SK-N-DZ (cell line): ENCODE results near the gene MEGF10.
A peak's percentile ranks its signal among the peaks of the same experiment; 100 is the strongest.

Source experiments
- DNase-seq: peaks from one replicate; pipeline ENCODE4 v3.0.0-alpha.2; 2015; ENCODE audit warnings: low spot score

Gene MEGF10

DNA sequence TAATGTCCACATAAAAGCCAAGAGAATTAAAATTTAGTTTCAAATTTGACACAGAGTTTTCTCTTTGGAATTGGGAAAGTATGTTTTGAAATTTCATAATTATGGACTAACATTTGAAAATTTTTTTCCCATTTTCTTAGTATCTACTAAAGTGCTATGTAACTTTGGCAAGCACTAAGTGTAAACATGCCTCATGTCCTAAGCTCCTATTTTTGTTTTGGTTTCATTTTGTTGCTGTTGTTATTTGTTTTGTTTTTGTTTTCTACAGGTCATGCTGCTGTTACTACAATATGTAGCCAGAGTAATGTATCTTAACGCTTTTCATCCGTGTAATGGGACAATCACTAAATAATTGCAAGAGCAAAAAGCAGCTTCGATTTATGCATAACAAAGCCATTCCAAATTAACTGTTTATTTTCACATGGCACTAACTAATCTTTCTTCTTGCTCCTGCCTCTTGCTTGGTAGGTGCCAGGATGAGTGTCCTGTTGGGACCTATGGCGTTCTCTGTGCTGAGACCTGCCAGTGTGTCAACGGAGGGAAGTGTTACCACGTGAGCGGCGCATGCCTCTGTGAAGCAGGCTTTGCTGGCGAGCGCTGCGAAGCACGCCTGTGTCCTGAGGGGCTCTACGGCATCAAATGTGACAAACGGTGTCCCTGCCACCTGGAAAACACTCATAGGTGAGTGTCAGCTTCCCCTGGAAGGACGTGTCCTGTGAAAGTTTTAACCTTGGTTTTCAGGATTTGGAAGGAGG lies 119.5 kb downstream of the MEGF10 start:
- DNase-seq, result no peak

DNA sequence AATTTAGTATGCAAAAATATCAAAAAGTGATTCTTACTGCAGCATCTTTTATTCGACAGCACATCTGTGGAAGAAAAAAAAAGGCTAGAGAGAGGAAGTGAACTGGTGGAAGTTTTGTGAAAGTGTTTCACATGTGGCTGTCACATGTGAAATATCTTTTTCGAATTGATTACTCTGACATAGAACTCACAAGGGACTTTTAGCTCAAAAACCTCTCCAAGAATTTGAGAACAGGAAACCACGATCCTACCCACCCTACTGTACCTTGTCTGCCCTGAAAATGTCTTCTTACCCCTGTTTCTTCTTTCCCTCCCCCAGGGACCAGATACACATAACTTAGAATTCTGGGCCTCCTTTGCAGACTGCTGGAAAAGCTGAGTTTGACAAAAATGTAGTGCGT lies 120.4 kb downstream of the MEGF10 start:
- DNase-seq, result no peak

DNA sequence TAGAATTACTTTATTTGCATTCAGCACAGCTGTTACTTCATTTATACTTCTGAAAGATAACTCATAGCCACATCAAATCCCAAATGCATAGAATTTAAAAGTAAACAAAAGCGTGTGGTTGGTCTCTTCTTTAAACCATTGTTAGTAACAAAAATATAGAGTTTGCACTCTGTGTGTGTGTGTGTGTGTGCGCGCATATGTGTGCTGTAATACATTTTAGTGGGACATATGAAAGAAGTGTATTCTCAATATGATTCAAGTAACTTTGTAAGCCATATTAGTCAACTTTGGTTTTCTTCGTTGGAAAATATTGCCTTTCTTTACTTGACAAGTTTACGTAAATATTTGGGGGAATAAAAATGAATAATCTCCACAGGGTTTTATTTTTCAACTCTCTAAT lies 120.8 kb downstream of the MEGF10 start:
- no peak for DNase-seq

DNA sequence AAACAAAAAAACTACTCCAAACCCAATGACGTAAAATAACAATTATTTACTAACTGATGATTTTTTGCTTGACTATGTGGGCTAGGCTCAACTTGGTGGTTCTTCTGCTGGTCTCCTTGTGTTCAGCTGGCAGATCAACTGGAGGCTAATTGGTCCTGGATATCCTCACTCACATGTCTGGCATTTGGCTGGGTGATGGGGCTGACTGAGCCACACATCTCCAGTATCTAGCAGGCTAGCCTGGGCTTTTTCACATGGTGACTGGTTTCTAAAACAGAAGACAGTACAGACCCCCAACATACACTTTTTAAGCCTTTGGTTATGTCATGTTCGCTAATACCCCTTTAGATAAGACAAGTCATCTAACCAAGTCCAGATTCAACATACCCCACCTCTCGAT lies 122.1 kb downstream of the MEGF10 start:
- DNase-seq, result peak; percentile 88

DNA sequence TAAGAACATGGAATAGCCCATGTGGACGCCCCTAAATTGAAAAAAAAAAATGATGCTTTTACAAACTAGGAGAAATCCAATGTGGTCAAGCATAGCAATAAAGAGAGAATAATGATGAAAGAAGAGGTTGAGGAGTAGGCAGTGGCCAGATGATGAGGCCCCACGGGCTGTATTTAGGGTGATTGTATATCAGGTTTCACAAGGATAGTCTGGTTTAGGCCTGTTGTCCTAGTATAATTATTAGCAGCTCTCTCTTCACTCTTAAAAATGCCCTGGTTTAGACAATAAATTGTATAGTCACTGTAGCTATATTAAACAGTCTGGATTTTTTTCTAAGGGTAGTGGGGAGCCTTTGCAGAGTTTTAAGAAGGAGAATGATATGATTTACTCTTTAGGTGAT lies 124.4 kb downstream of the MEGF10 start:
- DNase-seq, result no peak

DNA sequence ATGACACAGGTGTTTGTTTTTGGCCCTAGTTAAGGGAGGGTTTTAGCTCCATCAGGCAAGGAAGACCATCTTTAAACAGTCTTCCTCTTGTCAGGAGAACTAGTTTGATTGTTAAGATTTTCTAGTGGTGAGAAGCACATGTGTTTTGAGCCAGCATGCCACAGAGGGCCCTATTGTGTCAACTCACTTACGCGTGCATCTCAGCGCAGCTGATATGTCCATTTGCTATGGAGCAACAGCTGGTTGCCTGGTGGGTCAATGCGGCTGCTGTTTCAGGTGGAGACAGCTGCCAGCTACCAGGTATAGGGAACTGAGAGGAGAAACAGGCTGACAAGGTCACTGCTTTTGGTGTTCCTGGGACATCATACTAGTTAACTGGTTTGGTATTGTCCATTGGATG lies 126.3 kb downstream of the MEGF10 start:
- no peak for DNase-seq

DNA sequence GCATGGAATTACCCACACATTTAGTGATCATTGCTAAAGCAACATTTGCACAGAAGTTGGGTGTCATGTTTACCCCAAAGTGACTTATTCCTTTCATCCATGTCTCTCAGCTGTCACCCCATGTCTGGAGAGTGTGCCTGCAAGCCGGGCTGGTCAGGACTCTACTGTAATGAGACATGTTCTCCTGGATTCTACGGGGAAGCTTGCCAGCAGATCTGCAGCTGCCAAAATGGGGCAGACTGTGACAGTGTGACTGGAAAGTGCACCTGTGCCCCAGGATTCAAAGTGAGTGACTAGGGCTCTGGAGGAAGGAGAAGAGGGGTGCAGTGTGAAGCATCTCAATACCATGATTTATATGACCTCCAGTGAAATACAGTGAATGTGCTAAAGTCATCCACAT lies 126.9 kb downstream of the MEGF10 start:
- no peak for DNase-seq

DNA sequence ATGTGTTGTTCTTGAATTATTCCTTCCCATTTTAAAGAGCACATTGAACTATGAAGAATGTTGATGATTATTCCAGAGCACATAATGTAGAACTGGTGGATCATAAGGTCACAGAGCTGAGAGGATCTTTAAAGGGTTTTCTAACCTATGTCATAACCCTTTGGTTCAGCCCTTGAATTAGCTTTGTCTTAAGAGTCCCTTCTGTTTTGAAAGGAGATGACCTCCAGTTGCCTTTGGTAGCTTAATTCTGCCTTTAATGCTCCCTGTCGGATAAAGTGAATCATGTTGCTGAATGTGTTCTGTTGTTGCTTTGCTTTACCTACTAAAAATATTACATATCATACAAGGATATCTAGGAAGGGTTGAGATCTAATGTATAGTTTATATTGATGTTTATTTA lies 127.8 kb downstream of the MEGF10 start:
- DNase-seq, result no peak

DNA sequence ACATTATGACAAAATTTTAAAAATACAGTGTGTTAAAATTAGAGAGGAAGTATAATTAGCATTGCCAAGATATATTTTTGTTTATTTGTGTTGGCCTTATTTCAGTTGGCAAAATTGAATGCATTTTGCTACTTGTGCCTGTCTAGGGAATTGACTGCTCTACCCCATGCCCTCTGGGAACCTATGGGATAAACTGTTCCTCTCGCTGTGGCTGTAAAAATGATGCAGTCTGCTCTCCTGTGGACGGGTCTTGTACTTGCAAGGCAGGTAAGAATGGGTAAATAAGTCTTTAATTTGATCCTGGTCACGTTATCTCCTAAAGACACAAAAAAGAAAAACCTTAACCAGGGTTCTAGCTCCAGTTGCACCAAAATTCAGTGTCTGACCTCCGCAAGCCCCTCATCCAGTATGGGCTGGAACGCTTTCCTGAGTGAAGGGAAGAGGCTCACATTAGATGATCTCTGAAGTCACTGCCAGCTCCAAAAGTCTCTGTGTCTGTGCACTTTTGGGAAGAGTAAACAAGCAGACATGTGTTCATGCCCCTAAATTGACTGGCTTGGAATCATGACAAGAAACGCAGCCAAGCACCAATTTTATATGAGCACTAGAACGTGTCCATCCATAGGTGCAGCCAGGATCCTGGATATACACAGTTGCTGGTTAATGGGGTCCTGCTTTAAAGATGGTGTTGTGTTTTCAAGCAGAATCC lies 128.5 kb downstream of the MEGF10 start:
- DNase-seq, result no peak

DNA sequence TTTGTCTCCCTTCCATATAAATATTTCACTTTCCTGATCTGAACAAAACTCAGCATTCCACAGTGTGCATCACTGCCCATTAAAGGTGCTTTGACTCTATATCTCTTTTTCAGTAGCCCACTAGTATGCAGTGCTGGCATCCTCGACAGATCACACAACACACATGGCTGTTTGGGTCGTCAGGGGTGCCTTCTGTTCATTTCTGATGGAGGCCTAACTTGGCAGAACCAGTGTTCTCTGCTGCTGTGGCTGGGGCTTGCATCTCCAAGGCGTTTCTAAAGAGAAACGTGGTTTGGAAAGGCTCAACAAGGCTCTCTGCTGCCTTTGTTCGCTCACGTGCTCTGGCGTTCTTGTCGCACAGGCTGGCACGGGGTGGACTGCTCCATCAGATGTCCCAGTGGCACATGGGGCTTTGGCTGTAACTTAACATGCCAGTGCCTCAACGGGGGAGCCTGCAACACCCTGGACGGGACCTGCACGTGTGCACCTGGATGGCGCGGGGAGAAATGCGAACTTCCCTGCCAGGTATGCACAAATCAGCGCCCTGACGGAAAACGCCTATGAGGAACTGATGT lies 129.2 kb downstream of the MEGF10 start:
- DNase-seq, result no peak

DNA sequence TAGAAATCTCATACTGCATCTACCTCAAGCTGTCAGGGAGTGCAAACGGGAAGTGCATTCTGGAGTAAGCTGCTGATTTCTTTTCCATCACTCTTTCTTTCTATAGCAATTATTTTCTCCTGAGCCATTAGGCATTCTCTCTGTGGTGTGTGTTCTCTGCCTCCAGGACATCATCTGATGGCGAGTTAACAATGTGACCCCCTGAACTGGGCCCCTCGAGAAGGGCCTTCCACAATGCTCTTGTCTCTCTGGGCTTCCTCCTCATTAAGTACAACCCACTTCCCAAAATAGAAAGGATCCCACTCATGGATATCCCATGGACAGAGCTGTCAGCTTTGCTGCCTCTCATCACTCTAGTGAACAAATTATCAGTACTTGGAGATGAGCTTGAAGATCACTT lies 130.2 kb downstream of the MEGF10 start:
- no peak for DNase-seq

DNA sequence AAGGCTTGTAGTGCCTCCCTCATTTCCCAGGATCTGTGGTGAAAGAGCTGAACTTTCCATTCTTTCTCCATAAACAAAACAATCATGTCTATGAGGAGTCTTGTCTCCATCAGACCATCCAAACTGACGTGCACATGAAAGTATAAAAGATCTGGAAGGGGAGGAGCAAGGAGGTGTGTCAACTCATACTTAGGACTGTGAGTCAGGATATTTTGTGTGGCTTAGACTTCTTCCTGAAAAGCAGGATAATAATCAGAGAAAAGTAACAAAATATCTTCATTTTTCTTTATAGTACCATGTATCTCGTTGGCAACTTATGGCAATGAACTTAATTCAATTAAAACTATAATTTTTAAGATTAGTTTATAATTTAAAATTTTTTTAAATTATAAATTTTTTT lies 130.9 kb downstream of the MEGF10 start:
- no peak for DNase-seq

DNA sequence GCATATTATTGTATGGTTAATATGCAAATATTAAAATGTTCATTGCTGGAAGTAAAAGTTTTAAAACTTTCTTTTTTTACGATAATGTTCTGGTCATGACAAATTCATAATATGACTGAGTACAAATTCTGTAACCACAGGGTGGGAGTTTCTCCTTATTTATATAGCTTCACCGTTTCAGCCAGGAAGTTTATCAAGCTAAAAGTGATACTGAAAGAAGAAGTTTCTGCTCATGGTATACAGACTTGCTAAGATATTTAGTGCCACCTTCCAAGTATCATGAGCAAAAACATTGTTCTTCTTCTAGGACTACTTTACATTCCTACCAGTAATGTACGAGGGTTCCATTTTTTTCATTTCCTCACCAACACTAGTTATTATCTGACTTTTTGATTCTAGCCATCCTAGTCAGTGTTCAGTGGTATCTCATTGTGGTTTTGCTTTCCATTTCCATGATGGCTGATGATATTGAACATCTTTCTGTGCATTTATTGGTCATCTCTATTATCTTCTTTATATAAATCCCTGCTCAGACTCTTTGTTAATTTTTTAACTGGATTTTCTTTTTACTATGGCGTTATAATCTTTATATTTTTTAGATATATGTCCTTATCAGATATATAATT lies 132.7 kb downstream of the MEGF10 start:
- DNase-seq, result no peak

DNA sequence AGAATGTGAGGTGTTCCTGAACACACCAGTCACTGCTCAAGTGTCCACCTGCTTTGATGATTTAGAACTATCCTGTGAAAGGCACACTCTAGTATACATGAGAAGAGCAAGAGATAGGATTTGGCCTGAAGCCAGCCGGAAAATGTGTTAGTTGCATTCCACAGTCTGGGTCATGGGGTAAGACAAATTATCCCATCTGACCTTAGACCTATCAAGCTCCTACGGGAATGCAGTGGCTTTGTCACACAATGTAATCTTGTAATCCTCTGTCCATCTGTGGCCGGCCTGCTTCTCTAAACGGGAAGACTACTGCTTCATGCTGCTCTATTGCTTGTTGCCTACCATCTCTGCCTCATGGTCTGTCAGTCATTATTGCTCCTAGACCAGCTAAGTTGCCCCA lies 134.4 kb downstream of the MEGF10 start:
- DNase-seq, result peak; percentile 60

DNA sequence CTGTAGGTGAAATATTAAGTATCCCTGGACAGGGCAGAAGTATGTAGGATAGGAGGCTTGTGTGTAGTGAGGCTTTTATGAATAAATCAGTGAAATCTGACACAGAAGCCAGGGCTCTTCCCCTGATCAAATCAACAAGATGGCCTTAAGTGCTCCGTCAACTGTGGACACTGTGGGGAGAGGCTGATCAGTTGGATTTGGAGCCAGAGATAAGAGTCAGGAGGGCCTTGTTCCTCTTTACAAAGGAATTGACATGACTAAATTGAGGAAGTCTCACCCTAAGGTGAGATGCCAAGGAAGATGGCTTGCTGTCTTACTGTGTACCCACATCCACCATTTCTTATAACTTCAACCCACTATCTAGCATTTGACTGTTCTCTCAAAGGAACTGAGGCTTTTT lies 135.3 kb downstream of the MEGF10 start:
- peak; percentile 84 for DNase-seq

DNA sequence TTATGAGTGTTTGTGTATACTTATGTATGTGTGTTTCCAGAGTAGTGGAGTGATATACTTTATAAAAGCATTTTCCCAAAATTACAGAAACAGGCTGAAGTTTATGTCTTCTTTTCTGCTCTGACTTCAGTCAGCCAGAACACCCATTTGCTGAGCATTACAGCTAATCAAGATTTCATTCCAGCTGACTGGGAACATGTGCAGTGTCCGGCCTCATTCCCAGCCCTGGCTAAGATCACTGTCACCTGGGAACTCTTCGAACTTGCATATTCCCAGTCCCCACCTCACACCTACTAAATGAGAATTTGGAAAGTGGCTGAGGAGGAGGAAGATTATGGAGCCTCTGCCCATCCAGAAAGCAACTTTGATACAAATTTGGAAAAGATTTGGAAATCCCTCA lies 136.1 kb downstream of the MEGF10 start:
- DNase-seq, result peak; percentile 79

DNA sequence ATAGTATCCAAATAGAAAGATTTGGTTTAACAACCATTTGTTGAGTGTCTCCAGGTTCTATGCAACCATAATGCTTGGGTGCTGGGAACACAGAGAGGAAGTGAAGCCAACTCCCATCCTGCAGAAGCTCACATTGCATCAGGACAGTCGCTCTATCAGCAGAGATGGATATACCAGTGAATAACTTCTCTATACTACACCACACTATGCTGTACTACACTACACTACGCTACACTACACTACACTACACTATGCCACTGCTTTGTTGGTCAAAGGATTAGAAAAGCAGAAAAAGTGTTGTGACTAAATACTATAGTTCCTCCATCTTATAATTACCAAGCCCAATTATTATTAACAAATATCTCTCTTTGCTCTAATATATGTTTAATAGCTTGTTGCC lies 137.7 kb downstream of the MEGF10 start:
- no peak for DNase-seq

DNA sequence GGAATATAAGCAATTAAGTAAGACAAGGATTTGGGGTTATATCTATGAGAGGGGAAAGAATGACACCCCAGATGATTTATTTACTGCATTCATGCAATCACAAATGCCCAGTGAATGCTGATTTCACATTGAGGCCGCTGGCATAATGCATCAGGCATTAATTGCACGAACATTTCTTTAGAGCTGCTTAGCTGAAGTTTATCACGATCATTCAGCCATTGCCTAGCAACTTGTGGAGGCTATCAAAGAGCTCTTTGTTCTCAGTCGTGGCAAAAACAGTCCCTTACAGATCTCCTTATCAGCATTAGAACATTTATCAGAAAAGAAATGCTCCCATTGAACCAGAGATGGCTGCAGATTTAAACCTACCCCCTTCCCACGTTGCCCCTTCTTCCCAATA lies 138.2 kb downstream of the MEGF10 start:
- no peak for DNase-seq

DNA sequence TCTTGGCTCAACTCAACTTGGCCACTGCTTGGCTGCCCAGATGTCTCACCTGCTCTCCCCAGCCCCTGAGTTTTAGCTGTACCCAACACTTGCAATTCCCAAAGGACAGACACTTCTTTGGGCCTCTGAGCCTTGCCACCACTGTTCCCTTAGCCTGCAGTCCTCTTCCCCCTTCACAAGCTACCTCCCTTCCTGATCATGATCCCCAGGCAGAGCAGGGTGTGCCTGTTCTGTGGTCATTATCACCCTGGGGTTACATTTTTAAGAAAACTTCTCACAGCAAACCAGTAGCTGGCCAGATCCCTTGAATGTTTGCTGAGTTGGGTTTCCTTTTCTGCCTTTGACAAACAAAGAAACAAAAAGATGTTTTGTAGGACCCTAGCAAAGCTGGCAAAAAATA lies 139.3 kb downstream of the MEGF10 start:
- no peak for DNase-seq

DNA sequence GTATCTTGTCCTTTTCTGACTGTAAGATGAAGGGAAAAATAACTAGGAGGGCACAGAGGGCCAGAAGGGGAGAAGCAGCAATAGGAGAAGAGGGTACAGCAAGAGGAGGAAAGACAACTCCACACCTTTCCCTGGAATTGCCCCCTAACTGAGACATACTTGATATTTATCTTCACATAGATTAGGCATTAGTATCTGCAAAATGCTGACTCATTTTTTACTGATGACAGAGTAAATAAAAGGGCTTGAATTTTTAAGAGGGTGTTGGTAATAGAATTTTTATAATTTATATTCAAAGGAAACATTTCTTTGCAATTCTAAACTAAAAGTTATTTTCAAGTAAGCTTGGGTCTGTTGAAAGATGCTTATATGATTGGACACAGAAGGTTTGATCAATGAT lies 140.0 kb downstream of the MEGF10 start:
- DNase-seq, result no peak

DNA sequence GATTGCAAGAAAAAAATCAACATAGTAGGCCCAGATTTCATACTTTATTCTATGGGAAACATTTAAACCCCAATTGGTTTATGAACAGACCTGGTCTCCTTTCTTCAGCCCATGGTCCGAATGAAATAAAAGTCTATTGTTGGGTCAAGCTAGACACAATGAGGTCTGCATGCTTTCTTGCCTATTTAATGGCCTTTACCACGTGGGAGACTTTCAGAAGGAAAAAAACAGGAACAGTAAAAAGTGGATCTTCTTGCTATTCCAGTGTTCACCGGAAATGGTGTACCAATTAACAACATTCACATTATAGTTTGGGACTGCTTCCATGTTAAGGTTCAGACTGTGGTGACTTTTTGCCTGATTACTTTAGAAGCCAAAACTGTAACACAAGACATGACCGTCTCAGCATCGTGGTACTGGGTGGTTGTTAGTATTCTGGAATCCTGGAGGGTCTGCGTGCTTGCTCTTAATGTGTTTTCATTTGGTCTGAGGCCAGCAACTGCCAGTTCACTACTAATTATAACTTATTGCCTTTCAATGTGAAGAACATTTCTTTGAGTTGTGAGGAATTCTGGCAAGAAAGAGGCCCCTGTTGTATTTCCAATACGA lies 141.5 kb downstream of the MEGF10 start:
- no peak for DNase-seq

DNA sequence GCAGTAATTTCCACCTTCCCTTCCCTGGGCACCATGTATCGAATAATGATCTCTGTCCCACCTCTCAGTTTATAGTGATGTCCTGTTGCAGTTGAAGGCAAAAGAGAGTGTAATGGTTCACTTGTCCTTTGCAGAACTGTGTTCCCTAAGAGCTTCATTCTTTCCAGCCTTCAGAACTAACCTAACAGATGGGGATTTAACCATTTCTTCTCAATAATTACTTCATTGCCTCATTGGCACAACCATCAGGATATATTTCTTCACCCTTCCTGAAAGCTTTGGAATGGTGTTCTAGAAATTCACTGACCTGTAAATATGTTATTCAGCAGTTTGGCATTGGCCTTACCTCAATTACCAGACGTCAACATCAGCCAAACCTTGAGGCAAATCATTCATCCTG lies 142.9 kb downstream of the MEGF10 start:
- no peak for DNase-seq
